HG03066 (cell line): Measurements from ENCODE around the gene SERBP1.
A peak's percentile ranks its signal among the peaks of the same experiment; 100 is the strongest.
"Not testable (repeated sequence)": the region's sequence is repeated elsewhere in the genome, so short reads cannot be mapped to it uniquely, and the experiment has no call there.

Source experiments
- ATAC-seq: cut with Tn5 transposase; IDR thresholded peaks from one replicate; pipeline ENCODE4 v1.9.1; 2021; ENCODE audit warnings: low read depth; ENCODE audit not compliant: unreplicated experiment

Gene SERBP1

DNA sequence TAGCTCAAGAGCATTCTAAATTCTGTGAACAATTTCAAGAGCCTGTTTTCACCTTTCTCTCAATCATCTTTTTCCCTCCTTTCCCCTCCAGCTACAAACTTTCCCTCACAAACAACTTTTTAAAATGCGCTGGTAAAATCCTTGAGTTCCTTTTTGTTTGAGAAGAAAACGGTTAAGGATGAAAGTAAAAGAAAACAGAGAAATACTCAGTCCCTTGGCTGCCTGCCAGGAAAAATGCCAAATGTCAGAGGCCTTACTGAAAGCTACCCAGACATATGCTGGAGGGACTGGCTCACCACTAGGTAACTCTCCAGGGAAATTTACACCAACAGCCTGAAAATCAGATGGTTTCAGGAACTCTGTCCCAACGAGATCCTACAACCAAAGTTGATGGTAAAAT is 11.0 kb upstream of the SERBP1 start:
- ATAC-seq, result no peak

DNA sequence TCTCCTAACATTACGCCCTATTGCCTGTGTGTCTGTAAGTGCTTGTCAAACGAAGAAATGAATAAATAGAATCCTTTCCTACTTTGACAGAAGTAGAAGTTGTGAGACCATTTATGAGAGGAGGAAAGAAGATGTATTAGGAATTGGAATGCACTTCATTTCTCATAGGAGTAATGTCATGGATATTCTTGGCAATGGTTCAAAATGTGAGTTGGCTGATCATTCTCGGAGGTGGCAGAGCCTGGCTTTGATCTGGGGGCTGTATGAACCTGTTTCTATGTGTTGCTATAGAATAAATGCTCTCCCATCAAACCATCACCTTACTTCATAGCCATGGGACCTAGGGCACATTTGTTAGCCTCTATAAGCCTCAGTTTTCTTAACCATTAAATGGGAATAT is 10.1 kb upstream of the SERBP1 start:
- ATAC-seq, result no peak

DNA sequence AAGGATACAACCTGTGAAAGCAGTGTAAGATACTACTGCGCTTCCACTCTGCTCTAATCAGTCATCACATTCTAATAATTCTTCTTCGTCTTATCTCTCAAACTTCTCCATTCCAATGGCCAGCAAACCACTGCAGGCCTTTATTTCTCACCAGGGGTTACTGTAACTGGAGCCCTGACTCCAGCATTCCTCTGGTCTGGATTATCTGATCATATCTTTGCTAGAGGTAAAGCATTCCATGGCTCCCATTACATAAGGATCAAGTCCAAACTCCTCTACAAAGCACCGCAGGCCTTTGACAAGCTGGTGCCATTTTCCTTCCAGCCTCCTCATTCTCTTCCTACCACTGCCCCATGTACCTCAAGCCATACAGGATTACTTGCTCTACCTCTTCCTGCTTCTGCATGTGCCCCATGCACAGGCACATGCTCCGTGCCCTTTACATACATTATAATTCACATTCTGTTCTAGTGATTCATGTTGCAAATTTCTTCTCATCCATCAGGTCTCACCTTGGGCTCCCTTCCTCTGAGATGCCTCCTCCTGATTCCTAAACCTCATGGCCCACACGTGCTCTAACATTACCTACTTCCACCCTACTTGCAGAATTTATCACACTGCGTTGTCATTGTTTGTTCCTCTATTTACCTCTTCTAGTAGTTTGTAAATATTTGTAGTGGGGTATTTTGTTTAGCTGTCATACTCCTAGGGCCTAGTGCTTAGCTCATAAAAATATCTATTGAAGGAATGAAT is 9.3 kb upstream of the SERBP1 start:
- ATAC-seq, result no peak

DNA sequence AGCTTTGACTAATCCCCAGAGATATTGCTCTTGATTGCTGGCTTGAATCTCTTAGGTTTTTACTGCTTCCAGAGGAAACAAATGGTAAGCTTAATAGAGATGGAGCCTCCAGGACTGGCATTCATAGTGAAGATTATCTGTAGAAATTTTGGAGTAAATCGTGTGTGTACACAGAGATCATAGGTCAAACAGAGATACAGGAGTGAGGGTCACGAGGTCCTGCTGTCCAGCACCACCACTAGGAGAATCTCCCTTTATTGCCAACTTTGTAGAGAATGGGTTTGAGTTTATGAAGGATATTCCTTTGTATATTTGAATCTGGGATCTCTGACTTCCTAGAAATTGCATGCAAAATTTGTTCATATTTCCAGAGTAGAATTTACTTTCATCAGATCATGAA is 7.8 kb upstream of the SERBP1 start:
- no peak for ATAC-seq

DNA sequence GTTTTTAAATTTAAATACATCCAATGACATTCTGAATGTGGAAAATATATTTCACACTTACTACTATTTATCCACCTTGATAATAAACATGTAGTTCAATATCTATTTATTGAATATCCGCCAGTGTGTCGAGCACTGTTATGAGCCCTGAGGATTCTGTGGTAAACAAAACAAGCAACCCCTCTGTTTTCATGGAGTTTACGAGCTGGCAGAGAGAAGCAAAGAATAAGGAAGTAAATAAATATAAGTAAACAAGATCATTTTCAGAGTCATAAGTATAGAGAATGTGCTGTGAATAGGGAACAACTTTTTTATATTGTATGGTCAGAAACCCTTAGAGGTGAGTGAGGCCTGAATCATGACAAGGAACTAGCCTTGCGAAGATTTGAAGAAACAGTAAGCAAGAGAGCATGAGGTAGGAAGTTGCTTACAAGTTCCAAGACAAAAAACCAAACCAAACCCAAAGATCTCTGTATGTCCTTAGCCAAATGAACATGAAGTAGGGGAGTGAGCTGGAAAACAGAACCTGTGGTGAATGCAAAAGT is 6.4 kb upstream of the SERBP1 start:
- no peak for ATAC-seq

DNA sequence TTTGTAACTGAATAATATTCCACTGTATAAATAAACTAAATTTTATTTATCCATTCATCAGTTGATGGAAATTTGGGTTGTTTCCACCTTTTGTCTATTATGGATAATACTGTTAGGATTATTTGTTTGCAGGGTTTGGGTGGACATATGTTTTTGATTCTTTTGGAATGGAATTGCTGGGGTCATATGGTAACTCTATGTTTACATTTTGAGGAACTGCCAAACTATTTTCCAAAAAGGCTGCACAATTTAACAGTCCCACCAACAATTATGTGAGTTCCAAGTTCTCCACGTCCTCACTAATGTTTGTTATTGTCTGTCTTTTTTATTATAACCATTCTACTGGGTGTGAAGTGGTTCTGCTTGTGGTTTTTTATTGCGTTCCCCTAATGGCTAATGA is 4.3 kb upstream of the SERBP1 start:
- no peak for ATAC-seq

DNA sequence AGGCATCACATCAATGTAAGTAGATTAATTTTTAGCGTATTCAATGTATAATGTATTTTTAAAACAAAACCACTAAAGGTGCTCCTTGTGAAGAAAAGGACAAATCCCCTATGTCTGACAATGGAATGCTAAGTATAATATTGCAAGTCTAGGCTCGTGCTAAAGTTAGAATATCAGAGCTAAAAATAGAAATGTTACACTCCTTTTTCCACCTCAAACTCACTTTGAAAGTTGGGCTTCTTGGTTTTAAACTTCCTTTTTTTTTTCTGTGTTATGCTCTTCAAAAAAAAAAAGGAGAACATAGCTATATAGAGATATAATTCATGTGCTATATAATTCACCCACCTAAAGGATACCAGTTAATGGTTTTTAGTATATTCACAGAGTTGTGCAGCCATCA is 3.6 kb upstream of the SERBP1 start:
- ATAC-seq, result no peak

DNA sequence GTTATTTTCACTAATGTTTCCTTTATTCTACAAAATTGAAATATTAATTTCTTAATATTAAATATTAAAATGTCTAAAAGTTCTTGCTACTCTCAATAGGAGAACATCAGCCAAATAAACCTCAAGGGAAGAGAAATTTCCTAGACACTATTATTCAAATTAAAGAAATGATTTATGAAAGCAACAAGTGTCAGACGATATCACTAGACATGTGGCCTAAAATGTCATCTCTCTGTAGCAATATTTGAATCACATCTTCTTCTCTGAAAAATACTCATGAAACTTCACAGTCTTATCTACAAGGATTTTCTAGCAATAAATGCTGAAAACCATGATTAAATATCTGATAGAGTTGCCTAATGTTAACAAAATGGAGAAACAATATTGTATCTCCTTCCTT is 2.5 kb upstream of the SERBP1 start:
- no peak for ATAC-seq

DNA sequence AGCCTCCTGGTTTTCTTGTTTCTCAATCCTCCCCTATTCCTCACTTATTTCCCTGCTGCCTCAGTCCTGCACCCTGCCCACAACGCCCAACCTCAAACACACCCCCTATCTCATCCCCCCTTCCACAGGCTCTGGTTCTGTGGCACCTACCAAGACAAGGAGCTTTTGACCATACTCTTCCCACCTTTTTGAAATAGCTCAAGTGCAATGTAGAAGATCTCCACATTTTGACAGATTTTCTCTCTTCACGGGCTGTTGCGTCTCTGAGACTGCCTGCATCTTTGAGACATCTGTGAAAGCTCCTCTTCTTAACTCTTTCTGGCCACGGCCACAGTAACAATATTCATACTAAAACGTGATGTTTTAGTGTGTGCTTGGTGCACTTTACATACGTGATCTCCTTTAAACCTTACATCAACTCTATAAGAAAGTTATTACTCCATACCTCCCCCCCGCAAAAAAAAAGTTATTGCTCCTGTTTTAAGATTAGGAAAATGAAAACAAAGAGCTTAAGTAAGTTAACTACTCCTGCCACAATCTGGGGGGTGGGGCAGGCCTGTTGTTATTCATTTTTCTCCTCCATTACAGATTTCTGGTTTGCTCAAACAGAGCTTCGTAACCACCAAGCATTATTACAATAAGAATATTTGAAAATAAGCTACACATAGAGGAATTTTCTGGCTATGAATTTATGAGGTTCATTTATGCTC is 1.8 kb upstream of the SERBP1 start:
- ATAC-seq, result no peak

DNA sequence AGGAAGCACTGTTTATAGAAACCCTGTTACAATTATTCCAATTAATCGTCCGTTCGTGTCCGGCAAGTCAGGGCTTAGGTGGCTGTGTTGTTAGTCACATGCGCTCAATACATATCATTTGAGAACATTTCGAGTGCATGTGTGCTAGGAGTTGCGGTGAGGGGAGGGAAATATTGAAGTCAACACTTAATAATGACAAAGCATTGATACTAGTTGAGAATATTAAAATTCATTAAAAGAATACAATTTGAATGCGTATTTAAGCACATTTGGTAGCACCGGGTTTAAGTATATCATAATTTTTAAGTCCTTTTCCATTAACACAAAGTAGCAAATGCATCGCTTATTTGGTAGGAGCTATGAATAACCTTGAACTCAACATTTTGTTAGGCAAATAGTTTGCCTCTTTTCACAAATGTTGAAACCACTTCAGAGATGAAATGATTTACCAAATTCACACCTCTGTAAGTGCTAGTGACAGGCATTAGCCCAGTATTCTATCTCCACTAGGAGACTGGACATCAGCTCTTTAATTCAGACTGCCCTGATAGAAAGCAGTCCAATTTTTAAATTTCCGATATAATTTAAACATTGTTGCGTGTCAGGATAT is 1.1 kb upstream of the SERBP1 start:
- no peak for ATAC-seq

DNA sequence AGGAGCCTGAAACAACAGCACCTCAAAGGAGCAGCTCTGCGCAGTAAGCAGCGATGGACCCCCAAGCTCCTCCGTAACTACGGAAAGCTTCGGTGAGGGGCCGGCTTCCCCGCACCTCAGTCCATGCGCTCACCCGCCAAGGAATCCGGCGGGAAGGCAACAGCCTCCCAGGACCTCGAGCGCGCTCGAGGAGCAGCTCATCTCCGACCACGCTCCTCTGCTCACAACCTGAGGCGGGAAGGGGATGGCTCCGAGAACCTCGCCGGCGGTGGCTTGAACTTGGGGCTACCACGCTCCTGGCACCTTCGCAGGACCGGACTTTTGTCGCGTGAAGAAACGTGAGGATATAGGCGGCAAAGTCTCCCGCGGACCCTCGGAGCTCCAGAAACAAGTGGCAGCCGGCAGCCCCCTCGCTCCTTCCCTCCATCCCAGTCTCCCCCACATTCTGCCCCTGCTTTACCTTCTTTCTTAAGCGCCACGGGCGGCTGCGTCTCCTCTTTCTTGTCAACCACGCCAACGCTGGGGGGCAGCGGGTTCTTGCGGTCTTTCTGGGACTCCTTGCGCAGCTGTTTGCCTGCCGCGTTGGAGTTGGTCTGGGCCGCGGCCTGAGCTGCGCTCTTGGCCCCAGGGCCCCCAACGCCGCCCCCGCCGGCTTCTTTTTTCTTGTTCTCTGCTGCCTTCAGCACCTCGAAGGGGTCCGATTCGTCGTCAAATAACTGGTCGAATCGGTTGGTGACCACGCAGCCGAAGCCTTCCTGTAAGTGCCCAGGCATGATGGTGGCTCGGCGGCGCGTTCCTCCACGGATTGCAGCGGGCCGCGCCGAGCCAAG is 459 bp downstream of the SERBP1 start:
- peak; percentile 1 for ATAC-seq

DNA sequence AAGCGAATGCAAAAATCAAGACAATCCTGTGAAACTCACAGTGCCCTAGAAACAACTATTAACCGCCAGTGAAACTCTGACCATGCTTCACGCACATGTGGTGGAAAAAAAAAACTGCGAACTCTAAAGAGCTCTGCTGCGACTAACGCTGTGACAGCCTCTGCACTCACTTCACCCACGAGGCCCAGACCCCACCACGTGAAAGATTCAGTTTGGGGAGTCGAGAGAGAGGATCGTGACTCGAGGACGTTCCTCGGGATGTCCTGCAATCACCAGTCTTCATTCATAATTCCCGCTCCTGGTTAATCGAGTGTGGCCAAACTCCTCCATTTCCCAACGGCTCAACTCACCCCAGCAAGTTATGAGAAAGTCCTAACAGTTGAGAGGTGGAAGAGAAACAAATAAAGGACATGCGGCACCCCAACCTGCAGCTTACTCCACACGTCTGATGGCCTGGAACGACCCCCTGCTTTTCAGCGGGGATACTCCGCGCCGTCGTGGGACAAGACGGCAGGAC is 1.1 kb downstream of the SERBP1 start:
- no peak for ATAC-seq

DNA sequence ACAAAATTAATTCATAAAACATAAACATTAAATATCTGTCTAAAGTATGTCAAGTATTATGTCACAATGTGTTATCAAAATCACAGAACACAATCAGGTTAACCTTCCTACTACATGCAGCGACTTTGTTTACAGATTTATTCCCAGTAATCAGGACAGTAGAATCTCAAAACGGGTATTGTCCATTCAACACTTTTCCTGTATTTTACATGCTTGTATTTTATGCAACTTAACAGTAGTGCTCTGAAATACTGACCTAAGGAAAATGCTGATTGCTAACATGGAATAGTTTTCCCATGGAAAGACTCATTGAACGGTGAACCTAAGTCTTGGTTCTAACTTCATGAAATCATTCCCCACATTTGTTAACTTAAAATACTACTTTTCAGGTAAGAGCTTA is 2.3 kb downstream of the SERBP1 start:
- ATAC-seq, result no peak

DNA sequence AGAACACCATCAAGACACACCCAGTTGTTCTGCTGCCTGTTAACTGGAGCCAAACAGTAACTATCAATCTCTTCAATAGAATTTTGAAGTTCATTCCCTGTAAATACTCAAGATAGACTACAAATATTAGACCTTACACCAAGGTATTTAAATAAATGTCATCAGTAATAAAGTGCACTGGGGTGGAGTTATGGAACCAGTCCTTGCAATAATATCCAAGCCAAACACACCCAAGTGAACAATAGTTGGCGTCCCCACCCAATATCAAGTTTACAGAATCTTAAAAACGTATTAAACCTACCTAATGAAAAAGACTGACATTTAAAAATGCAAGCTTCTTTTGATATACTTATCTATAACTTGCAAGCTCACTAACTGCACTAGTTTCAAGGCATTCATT is 2.7 kb downstream of the SERBP1 start:
- ATAC-seq, result no peak

DNA sequence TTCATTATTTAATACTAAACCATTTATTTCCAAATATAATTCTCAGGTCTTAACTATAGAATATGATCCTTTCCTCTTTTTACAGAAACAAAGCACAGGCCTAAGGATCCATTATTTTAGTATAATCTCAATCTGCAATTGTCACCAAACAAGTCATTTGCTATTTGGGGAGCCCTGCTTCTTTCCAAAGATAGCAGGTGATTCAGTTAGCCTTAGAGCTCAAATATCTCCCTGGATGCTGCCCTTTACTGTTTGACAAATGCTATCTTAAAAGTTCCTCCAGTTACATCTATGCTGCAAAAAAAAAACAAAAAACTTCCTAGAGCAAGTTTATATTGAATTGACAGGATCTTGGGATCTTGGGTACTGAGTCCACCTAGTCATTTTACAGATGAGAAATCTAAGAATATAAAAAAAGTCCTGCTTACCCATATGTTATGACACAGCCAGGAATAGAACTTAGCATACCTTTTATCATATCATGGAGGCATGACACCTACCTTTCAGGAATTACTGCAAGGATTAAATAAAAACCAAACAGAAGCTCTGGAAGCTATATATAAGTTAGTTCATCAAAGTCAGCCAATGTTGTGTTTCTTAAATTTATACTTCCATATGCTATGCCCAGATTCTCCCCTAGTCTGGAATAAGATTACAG is 9.2 kb downstream of the SERBP1 start:
- ATAC-seq, result no peak

DNA sequence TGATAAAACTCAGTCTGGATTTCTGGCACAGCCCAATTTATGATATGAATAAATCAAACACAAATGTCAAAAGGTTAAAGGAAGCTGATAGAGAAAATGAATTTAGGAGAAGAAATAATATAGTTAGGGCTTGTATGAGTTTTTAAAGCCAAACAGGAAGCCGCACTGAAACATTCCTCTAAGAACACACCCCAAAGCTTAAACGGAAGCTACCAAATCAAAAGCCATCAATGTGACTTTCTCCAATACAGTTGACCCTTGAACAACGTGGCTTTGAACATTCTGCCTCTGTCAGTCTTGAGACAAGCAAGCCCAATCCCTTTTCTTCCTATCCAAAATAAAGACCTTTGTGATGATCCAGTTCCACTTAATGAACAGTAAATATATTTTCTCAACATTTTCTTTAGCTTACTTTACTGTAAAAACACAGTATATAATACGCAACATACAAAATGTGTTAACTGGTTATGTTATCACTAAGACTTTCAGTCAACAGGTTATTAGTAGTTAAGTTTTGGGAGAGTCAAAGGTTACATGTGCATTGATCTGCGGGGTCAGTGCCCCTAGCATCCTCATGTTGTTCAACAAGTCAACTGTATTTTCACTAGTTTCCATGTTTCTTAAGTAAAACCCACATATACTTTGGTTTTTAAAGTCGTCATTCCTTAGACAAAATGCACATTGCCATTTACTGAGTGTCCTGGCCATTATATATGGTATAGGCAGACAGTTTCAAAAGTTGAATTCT is 11.2 kb downstream of the SERBP1 start:
- no peak for ATAC-seq

DNA sequence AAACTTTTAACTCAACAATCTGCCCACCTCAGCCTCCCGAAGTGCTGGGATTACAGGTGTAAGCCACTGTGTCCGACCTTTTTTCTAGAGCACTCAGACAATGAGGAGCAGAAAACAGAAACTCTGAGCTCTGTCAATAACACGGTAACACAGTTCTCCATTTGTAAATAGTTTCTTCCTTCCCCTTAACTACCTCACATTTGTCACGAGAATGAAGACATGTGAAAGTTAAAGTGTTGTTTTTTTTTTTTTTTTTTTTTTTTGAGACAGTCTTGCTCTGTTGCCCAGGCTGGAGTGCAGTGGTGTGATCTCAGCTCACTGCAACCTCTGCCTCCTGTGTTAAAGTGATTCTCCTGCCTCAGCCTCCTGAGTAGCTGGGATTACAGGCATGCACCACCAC is 12.5 kb downstream of the SERBP1 start:
- not testable (repeated sequence) for ATAC-seq

DNA sequence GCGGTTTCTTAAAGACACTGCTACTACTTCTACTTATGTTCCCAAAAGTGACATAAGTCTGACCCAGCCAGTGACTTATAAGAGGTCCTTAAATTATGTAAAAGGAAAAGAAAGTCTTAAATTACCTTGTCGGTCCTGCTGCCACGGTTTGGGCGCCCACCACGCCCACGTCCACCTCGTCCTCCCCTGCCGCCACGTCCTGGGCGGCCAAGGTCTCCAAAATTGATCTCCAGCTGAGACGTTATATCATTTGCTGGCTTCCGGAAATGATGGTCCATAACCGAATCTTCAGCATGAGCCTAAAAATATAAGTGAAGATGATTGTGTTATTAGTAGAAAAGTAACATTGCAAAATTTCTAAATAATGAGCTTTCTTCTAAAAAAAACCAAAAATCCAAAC is 15.2 kb downstream of the SERBP1 start:
- no peak for ATAC-seq

DNA sequence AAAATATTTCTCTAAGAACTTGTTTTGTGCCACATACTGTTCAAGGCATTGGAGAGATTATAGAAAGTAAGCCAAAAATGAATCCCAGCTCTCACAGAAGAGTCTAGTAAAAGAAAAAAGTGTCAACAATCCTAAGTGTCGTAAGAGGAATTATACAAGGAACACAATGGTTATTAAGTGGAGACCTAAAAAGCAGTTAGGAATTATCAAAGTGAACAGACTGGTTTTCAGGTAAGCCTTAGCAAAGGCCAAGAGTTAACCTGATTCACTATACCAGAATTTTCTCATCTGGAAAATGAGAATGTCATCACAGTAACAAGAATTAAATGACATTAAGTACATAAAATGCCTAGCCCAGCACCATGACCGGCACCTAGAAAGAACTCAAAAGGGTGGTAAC is 15.6 kb downstream of the SERBP1 start:
- ATAC-seq, result no peak
